ENCODE measurements around the gene PADI2.

The PADI2 gene

DNA sequence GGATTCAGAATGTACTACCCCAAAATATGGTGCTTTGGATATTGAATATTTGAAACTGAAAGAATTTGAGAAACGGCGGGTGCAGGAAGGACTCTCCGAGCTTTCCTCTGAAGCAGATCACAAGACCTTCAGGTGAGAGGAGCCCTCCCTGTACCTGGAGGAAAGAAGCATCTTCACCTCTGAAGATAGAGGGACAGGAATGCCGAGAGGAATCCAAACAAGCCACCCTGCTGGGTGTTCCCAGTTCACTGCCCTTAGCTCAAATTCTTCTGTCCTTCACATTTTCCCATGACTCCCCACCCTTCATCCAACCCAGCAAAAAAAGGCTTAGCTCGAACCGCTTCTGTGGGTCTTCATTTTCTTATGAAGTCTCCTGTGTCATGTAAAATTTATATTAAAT is 18.2 kb upstream of the PADI2 start:
- no peak for DNase-seq

- DNase-seq: no peak
These were observed 17.7 kb upstream of the PADI2 start for GRCh38 chr1:17136936-17137335.

GRCh38 chr1:17136145-17136544 is 16.9 kb upstream of the PADI2 start:
- DNase-seq: no peak

DNA sequence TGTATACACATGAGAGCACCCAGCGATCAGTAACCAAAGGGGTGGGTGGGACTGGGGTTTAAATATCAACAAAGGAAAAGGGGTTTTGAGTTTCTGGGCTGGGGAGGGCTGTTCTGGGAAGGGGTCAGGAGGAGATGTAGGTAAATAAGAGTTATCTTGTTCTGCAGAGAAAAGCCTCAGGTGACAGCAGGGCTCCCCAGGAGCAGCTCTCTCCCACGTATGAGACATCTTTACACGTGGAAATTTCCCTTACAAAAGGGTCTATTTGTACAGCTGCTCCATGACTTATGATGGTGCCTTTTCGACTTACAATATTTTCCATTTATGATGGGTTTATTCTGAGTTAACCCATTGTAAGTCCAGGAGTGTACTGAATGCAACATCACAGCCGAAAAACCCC is 16.3 kb upstream of the PADI2 start:
- no peak for DNase-seq

GRCh38 chr1:17134724-17135123 is 15.5 kb upstream of the PADI2 start:
- no peak for DNase-seq

DNA sequence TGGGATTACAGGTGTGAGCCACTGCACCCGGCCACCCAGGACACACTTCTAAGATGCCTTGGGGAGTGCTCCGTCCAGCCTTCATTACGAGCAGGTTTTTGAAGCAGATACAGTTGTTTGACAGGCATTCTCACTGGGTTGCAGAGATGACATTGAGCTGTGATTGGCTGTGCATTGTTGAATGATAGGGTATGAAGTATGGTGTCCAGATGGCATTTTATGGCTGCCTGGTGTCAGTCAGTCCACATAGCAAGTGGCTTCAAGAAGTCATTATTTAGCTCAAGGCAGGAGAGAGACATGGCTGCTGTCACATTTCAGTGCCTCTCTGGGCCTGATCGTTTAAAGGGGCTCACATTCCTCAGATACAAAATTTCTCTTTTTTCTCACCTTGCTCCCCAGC is 14.8 kb upstream of the PADI2 start:
- DNase-seq: no peak

GRCh38 chr1:17130138-17130635 is 10.9 kb upstream of the PADI2 start:
- no peak for DNase-seq

- no peak for DNase-seq
These were observed 9.1 kb upstream of the PADI2 start for GRCh38 chr1:17128361-17128760.

DNA sequence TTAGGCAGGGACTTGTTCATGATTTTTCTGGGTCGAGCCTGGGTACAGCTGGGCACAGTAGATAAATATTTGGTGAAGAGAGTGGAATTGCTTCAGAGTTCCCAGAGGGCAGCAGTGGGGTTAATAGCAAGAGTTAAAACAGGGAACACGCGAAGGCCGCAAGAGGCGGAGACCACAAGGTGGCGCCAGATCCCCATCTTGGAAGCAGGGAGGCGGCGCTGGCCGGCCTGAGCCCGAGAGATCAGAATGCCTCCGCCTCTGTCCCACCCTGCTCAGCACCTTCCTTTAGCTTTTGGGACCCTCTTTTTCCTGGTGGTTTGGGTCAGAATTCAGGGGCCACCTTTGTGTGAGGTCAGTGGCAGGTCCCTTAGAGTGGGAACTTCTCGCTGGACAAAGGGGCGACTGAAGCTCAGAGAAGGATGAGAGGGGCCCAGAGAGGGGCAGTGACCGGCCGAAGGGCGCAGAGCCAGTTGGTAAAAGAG is 6.5 kb upstream of the PADI2 start:
- no peak for DNase-seq

GRCh38 chr1:17123196-17124045 is 4.2 kb upstream of the PADI2 start:
- DNase-seq: no peak

- DNase-seq: no peak
These were observed 3.4 kb upstream of the PADI2 start for GRCh38 chr1:17122521-17123164.

DNA sequence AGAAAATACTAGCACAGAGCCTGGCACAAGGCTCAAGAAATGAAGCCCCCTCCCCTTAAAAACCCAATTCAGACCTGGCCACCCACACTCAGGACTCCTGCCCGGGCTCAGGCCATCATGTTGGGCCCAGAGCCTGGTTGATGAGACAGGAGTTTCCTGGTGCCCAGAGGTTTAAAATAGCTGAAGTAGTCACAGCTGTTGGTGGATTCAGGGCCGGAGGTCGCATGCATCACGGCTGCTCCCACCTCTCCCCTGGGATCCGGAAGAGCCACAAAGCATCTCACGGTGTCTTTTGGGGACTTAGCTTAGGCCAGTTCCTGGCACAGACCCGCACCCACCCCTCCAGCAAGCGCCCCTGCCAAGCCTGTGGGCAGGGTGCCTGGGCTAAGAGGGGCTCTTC is 2.6 kb upstream of the PADI2 start:
- no peak for DNase-seq

DNA sequence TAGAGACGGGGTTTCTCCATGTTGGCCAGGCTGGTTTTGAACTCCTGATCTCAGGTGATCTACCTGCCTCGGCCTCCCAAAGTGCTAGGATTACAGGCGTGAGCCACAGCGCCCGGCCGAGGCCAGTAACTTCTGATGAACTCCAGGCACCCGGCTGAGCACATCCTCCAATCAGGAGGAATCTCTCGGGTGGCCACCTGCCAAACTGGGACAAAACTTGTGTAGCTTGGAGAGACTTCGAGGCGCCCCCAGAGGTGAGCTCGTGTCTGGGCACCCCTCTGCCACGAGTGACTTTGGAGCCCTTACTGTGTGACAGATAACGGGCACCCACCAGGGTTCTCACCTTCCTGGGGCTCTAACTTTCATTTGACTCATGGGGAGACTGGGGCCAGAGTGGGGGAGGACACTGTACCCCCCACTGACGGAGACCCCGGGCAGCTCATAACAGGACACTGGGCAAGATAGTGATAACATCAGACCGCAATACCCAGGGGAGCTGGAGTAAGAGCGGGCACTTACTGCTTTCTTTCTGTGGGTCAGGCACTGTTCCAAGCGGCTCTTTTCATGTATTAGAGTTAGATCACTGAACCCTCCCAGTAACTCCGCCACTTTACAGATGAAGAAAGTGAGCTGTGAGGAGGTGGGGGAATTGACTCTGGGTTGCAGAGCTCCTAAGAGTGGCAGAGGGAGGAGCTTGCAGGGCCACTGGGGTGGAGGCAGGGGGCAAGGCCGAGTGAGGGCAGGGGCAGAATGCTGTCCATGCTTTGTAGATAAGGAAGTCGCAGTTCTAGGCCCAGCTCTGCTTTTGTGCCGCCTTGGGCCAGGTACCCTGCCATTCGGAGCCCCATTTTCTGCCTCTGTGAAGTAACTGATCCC is 1.9 kb upstream of the PADI2 start:
- no peak for DNase-seq

DNA sequence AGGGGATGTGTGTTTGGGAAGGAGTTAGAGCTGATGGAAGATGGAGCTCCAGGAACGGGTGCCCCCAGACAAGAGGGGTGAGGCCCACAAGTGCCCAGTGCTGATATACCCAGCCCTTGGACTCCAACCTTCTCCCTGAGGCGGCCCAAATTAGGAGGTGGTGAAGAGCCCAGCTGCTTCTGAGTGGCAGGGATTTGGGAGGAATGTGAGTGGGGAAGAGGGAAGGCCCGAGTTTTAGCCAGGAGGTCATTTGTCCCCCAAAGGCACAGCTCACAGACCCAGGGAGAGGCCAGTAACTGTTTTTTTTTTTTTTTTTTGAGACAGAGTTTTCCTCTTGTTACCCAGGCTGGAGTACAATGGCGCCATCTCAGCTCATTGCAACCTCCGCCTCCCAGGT is 1.2 kb upstream of the PADI2 start:
- DNase-seq: no peak

- DNase-seq: no peak
These were observed 676 bp upstream of the PADI2 start for GRCh38 chr1:17119773-17120480.

GRCh38 chr1:17118706-17119075 is 560 bp downstream of the PADI2 start:
- DNase-seq: no peak

GRCh38 chr1:17118268-17118667 is 983 bp downstream of the PADI2 start:
- no peak for DNase-seq

GRCh38 chr1:17117451-17118265 is 1.6 kb downstream of the PADI2 start:
- DNase-seq: no peak

- DNase-seq: no peak
These were observed 2.6 kb downstream of the PADI2 start for GRCh38 chr1:17116643-17117042.

- no peak for DNase-seq
These were observed 5.3 kb downstream of the PADI2 start for GRCh38 chr1:17113963-17114362.

- DNase-seq: no peak
These were observed 6.6 kb downstream of the PADI2 start for GRCh38 chr1:17112496-17113236.
